HepG2 (cell line): Measurements from ENCODE around the gene MEMO1. TPM values are rescaled to one million over a fixed set of nuclear protein-coding genes. Genes with fewer than 3 reads are reported as not detected.
A peak's percentile ranks its signal among the peaks of the same experiment; 100 is the strongest.

Experiments
- ATF7-NPFF ChIP-seq: sonication (generic); formaldehyde crosslinking; IDR thresholded peaks from 2 replicates; pipeline ENCODE4 v1.8.1; 2023; ENCODE audit warnings: mild to moderate bottlenecking, low read depth, missing genetic modification reagents, moderate library complexity
- FOSL2 ChIP-seq: sonication (generic); formaldehyde crosslinking; IDR thresholded peaks from 2 replicates; pipeline ENCODE4 v1.4.0; 2020; ENCODE audit warnings: missing genetic modification reagents
- JUNB ChIP-seq: sonication (generic); formaldehyde crosslinking; IDR thresholded peaks from 2 replicates; pipeline ENCODE4 v1.8.0; 2022; ENCODE audit warnings: missing genetic modification reagents, mild to moderate bottlenecking, borderline replicate concordance
- MAFG ChIP-seq: sonication (generic); formaldehyde crosslinking; IDR thresholded peaks from 2 replicates; pipeline ENCODE4 v1.5.1; 2020; ENCODE audit warnings: mild to moderate bottlenecking, missing genetic modification reagents
- MIXL1 ChIP-seq: IDR thresholded peaks from 2 replicates; pipeline ENCODE4 v1.6.1; 2016
- MTF1 ChIP-seq: sonication (generic); formaldehyde crosslinking; IDR thresholded peaks from 2 replicates; pipeline ENCODE4 v1.5.0; 2020; ENCODE audit warnings: missing genetic modification reagents
- TCF12 ChIP-seq, 2 experiments: fragments of 450-650 bp in 1 of 2; sonication (generic) in 1 of 2; formaldehyde crosslinking in 1 of 2; IDR thresholded peaks; 2 replicates each; pipeline versions ENCODE4 v1.6.1 to v1.8.0; 2017 to 2022; ENCODE audit warnings: antibody characterized with exemption in 1 of 2, mild to moderate bottlenecking in 1 of 2, missing genetic modification reagents in 1 of 2, moderate library complexity in 1 of 2
- ZFP41 ChIP-seq: sonication (generic); formaldehyde crosslinking; IDR thresholded peaks from 2 replicates; pipeline ENCODE4 v1.4.0; 2020; ENCODE audit warnings: mild to moderate bottlenecking, missing genetic modification reagents, borderline replicate concordance
- ZNF546 ChIP-seq: sonication (generic); formaldehyde crosslinking; conservative IDR thresholded peaks from 2 replicates; pipeline ENCODE4 v1.8.1; 2023; ENCODE audit warnings: mild to moderate bottlenecking, missing genetic modification reagents
- ZNF660 ChIP-seq: sonication (generic); formaldehyde crosslinking; IDR thresholded peaks from 2 replicates; pipeline ENCODE4 v1.5.1; 2020; ENCODE audit warnings: mild to moderate bottlenecking, low read depth, missing genetic modification reagents, borderline replicate concordance
- polyA plus RNA-seq, 8 experiments: library from polyadenylated mRNA; depleted of rRNA in 3 of 8; stranded (reverse) in 7 of 8; unstranded in 1 of 8; fragments of >200 nt; fragmentation: Illumina TruSeq in 4 of 8; extraction: Trizol in 4 of 8; gene quantifications; 2 replicates each; pipeline versions ENCODE4 v1.2.1 to v1.2.3, GENCODE V29; 2011 to 2016; ENCODE audit warnings: low read depth in 4 of 8, missing spikeins in 1 of 8, mixed read lengths in 1 of 8; ENCODE audit not compliant: insufficient read depth in 1 of 8
- total RNA-seq, 5 experiments: library from RNA; depleted of rRNA; stranded (reverse); fragments of >200 nt; fragmentation: Illumina TruSeq; extraction: Trizol; gene quantifications; 2 replicates each; pipeline ENCODE4 v1.2.3, GENCODE V29; 2016; ENCODE audit warnings: low read depth in 1 of 5
- TF ChIP-seq, protein P1 (sequence below), 2 experiments: fragments of 450-650 bp in 1 of 2; sonication (generic) in 1 of 2; formaldehyde crosslinking in 1 of 2; IDR thresholded peaks; 2 replicates each; pipeline versions ENCODE4 v1.6.1 to v1.8.0; 2016 to 2022; ENCODE audit warnings: antibody characterized with exemption in 1 of 2, mild to moderate bottlenecking in 1 of 2, missing genetic modification reagents in 1 of 2
- TF ChIP-seq, protein P2 (sequence below): sonication (generic); formaldehyde crosslinking; conservative IDR thresholded peaks from 2 replicates; pipeline ENCODE4 v1.4.0; 2020; ENCODE audit warnings: missing genetic modification reagents
- TF ChIP-seq, protein P3 (sequence below): sonication (generic); formaldehyde crosslinking; IDR thresholded peaks from 2 replicates; pipeline ENCODE4 v1.4.0; 2020; ENCODE audit warnings: mild to moderate bottlenecking, missing genetic modification reagents

MEMO1 gene
- total and polyA plus RNA-seq, 2 of the 13 experiments (the other 11 are each of a cell fraction or from before 2014, with no cell fraction given): 69.8 to 81.6 TPM

DNA sequence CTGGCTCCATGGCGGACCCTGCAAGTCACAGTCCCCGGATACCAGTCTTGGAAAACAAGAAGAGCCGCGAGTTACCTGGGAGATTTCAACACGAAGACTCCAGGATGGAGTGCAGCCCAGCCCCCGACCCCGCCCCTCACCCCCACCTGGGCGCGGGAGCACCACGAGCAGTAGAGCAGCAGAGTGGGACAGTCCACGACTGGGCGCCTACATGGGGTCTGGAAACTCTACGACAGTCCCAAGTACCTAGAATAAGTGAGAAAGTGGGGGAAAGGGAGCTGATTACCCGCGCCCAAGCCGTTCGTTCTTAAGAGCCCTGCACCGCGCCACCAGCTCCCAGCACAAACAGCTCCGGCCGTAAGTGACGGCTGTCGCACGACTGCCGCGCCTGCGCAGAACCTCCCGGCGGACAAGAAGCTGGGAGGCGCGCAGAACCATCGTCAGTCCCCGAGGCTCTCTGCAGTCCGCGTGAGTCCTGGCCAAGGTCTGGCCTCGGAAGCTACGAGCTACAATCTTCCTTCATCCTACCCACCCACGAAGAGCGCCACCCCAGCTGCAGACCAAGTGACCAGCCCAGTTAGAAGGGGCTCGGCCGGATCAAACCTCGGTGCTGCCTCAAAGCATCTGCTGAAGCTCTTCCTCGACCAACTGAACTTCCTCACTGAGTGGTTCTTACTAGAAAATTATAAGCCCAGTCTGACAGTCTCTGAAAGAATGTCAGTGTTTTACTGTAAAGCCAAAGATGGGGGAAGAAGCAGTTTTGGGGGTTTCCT lies 28.8 kb upstream of the MEMO1 start, which contains the start of gene DPY30 (continued):
- TF ChIP-seq, protein P1, sequence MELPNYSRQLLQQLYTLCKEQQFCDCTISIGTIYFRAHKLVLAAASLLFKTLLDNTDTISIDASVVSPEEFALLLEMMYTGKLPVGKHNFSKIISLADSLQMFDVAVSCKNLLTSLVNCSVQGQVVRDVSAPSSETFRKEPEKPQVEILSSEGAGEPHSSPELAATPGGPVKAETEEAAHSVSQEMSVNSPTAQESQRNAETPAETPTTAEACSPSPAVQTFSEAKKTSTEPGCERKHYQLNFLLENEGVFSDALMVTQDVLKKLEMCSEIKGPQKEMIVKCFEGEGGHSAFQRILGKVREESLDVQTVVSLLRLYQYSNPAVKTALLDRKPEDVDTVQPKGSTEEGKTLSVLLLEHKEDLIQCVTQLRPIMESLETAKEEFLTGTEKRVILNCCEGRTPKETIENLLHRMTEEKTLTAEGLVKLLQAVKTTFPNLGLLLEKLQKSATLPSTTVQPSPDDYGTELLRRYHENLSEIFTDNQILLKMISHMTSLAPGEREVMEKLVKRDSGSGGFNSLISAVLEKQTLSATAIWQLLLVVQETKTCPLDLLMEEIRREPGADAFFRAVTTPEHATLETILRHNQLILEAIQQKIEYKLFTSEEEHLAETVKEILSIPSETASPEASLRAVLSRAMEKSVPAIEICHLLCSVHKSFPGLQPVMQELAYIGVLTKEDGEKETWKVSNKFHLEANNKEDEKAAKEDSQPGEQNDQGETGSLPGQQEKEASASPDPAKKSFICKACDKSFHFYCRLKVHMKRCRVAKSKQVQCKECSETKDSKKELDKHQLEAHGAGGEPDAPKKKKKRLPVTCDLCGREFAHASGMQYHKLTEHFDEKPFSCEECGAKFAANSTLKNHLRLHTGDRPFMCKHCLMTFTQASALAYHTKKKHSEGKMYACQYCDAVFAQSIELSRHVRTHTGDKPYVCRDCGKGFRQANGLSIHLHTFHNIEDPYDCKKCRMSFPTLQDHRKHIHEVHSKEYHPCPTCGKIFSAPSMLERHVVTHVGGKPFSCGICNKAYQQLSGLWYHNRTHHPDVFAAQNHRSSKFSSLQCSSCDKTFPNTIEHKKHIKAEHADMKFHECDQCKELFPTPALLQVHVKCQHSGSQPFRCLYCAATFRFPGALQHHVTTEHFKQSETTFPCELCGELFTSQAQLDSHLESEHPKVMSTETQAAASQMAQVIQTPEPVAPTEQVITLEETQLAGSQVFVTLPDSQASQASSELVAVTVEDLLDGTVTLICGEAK (IDR thresholded peaks at IDR 0.05): no peak
- TF ChIP-seq, protein P1 (CRISPR knock-in tag; IDR thresholded peaks at IDR 0.05): 0 out of 2 replicates have a peak, but pooled peaks have one; percentile 51
- peak; percentile 90; the same call in 1 of the 2 replicates for TF ChIP-seq ZFP41
- TF ChIP-seq, protein P2, sequence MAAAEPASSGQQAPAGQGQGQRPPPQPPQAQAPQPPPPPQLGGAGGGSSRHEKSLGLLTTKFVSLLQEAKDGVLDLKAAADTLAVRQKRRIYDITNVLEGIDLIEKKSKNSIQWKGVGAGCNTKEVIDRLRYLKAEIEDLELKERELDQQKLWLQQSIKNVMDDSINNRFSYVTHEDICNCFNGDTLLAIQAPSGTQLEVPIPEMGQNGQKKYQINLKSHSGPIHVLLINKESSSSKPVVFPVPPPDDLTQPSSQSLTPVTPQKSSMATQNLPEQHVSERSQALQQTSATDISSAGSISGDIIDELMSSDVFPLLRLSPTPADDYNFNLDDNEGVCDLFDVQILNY (CRISPR knock-in tag): no peak; the same call in 1 of the 2 replicates
- no peak for TF ChIP-seq TCF12 (IDR thresholded peaks at IDR 0.05)
- no peak for TF ChIP-seq TCF12 (CRISPR knock-in tag; IDR thresholded peaks at IDR 0.05)
- TF ChIP-seq ZNF660 (CRISPR knock-in tag): no peak
- peak; percentile 56; the same call in 1 of the 2 replicates for TF ChIP-seq ZNF546 (CRISPR knock-in tag)
- TF ChIP-seq MAFG (CRISPR knock-in tag): no peak
- 0 out of 2 replicates have a peak, but pooled peaks have one; percentile 71 for TF ChIP-seq MTF1 (CRISPR knock-in tag)
- TF ChIP-seq, protein P3, sequence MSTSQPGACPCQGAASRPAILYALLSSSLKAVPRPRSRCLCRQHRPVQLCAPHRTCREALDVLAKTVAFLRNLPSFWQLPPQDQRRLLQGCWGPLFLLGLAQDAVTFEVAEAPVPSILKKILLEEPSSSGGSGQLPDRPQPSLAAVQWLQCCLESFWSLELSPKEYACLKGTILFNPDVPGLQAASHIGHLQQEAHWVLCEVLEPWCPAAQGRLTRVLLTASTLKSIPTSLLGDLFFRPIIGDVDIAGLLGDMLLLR: peak; percentile 87
- TF ChIP-seq JUNB: no peak
- TF ChIP-seq MIXL1 (CRISPR knock-in tag): peak; percentile 43; the same call in 1 of the 2 replicates
- peak; percentile 91 for TF ChIP-seq ATF7-NPFF (CRISPR knock-in tag)
- TF ChIP-seq FOSL2: peak; percentile 50; the same call in 1 of the 2 replicates
